Neural cell (in vitro differentiated cells): Measurements from ENCODE around the gene DPP6. TPM values are rescaled to one million over a fixed set of nuclear protein-coding genes. Genes with fewer than 3 reads are reported as not detected.

Source experiments
- H2AFZ ChIP-seq: fragments of 200-600, 300-800 bp; sonication (generic), shearing (Covaris generic); 2 replicates; pipeline ENCODE4 v1.6.0; 2014; ENCODE audit warnings: low read depth, mild to moderate bottlenecking, antibody characterized with exemption, low read length, moderate library complexity
- H3F3A ChIP-seq: fragments of 200-600 bp; shearing (Covaris generic); 2 replicates; pipeline ENCODE4 v1.6.1; 2016; ENCODE audit warnings: mild to moderate bottlenecking, moderate library complexity, mixed read lengths, antibody characterized with exemption, low read length; ENCODE audit not compliant: insufficient read depth, poor library complexity, severe bottlenecking
- H3K27ac ChIP-seq: fragments of 200-600, 300-800 bp; sonication (generic), shearing (Covaris generic); 2 replicates; pipeline ENCODE4 v1.5.1; 2014; ENCODE audit warnings: mild to moderate bottlenecking, low read length, moderate library complexity
- H3K27me3 ChIP-seq: fragments of 300-800, 200-600 bp; sonication (generic), shearing (Covaris generic); 2 replicates; pipeline ENCODE4 v1.6.0; 2014; ENCODE audit warnings: mild to moderate bottlenecking, low read depth, low read length, moderate library complexity; ENCODE audit not compliant: insufficient read depth
- H3K36me3 ChIP-seq: fragments of 300-800, 200-600 bp; sonication (generic), shearing (Covaris generic); 2 replicates; pipeline ENCODE4 v1.5.1; 2014; ENCODE audit warnings: mild to moderate bottlenecking, antibody characterized with exemption, low read length, moderate library complexity; ENCODE audit not compliant: insufficient read depth
- H3K4me2 ChIP-seq: fragments of 300-800, 200-600 bp; sonication (generic), shearing (Covaris generic); 2 replicates; pipeline ENCODE4 v1.6.0; 2014; ENCODE audit warnings: mild to moderate bottlenecking, low read length
- H3K4me3 ChIP-seq: fragments of 300-800, 200-600 bp; sonication (generic), shearing (Covaris generic); 2 replicates; pipeline ENCODE4 v1.5.1; 2014; ENCODE audit warnings: mild to moderate bottlenecking, low read length, moderate library complexity
- H3K79me2 ChIP-seq: fragments of 200-600 bp; shearing (Covaris generic); replicated peaks from 2 replicates; pipeline ENCODE4 v1.6.0; 2014; ENCODE audit warnings: mild to moderate bottlenecking, low read length, moderate library complexity; ENCODE audit not compliant: insufficient read depth
- H3K9ac ChIP-seq: fragments of 300-800, 200-600 bp; sonication (generic), shearing (Covaris generic); 2 replicates; pipeline ENCODE4 v1.6.1; 2016; ENCODE audit warnings: mild to moderate bottlenecking, low read length, mixed read lengths
- H3K9me2 ChIP-seq: fragments of 200-600 bp; shearing (Covaris generic); 2 replicates; pipeline ENCODE4 v1.6.1; 2016; ENCODE audit warnings: mild to moderate bottlenecking, low read length, mixed read lengths; ENCODE audit not compliant: insufficient read depth
- H3K9me3 ChIP-seq: fragments of 200-600, 300-800 bp; sonication (generic), shearing (Covaris generic); 2 replicates; pipeline ENCODE4 v1.6.1; 2016; ENCODE audit warnings: mild to moderate bottlenecking, mixed run types, low read length, moderate library complexity, mixed read lengths
- H4K20me1 ChIP-seq: fragments of 200-600 bp; shearing (Covaris generic); 2 replicates; pipeline ENCODE4 v1.6.1; 2016; ENCODE audit warnings: mild to moderate bottlenecking, mixed run types; ENCODE audit not compliant: insufficient read depth
- CTCF ChIP-seq: fragments of 450-650 bp; IDR thresholded peaks from 2 replicates; pipeline ENCODE4 v1.5.1; 2014; ENCODE audit warnings: antibody characterized with exemption, mild to moderate bottlenecking, moderate library complexity; ENCODE audit not compliant: poor library complexity, severe bottlenecking
- EP300 ChIP-seq: fragments of 450-650 bp; conservative IDR thresholded peaks from 2 replicates; pipeline ENCODE4 v1.6.1; 2014; ENCODE audit warnings: antibody characterized with exemption, mild to moderate bottlenecking, moderate library complexity; ENCODE audit not compliant: poor library complexity, severe bottlenecking
- EZH2 ChIP-seq: fragments of 200-600, 300-800 bp; shearing (Covaris generic), sonication (generic); IDR thresholded peaks from 2 replicates; pipeline ENCODE4 v1.6.1; 2014; ENCODE audit warnings: antibody characterized with exemption, low read length, borderline replicate concordance, mild to moderate bottlenecking; ENCODE audit not compliant: insufficient read depth, poor library complexity, severe bottlenecking
- MXI1 ChIP-seq: fragments of 450-650 bp; conservative IDR thresholded peaks from 2 replicates; pipeline ENCODE4 v1.6.1; 2014; ENCODE audit warnings: antibody characterized with exemption, mild to moderate bottlenecking; ENCODE audit not compliant: poor library complexity, severe bottlenecking
- POLR2AphosphoS5 ChIP-seq: IDR thresholded peaks from 2 replicates; pipeline ENCODE4 v1.6.1; 2012
- REST ChIP-seq: IDR thresholded peaks from 2 replicates; pipeline ENCODE4 v1.6.1; 2012; ENCODE audit warnings: borderline replicate concordance
- SMC3 ChIP-seq: fragments of 450-650 bp; conservative IDR thresholded peaks from 2 replicates; pipeline ENCODE4 v1.6.1; 2014; ENCODE audit warnings: antibody characterized with exemption, mild to moderate bottlenecking, moderate library complexity; ENCODE audit not compliant: poor library complexity
- polyA plus RNA-seq: library from polyadenylated mRNA; depleted of rRNA; stranded (reverse); fragments of >200 nt; gene quantifications from 2 replicates; pipeline ENCODE4 v1.2.3, GENCODE V29; 2014

DPP6 gene
- polyA plus RNA-seq, 1 donor from 2014 or later: 20.4 TPM

GRCh38 chr7:154652564-154652963 is 600.4 kb downstream of the DPP6 start:
- TF ChIP-seq EZH2 (no peak), SMC3 (no peak), POLR2AphosphoS5 (no peak), CTCF (no peak), EP300 (no peak), MXI1 (no peak)
- no peaks in the 10 kb centered on the region for H3F3A ChIP-seq
- H3K4me2 ChIP-seq: no peak overlapping the region
- H4K20me1 ChIP-seq: no peaks in the 10 kb centered on the region
- no peaks in the 10 kb centered on the region for H3K36me3 ChIP-seq
- no peak overlapping the region for H3K4me3 ChIP-seq
- peaks cover 12% of the 10 kb centered on the region for H3K9me3 ChIP-seq
- H3K79me2 ChIP-seq: no peaks in the 10 kb centered on the region
- H3K9me2 ChIP-seq: no peaks in the 10 kb centered on the region
- H3K27me3 ChIP-seq: no peaks in the 10 kb centered on the region
- no peak overlapping the region for H3K9ac ChIP-seq
- H3K27ac ChIP-seq: no peak overlapping the region
- no peak overlapping the region for H2AFZ ChIP-seq

- peaks cover 12% of the 10 kb centered on the region for H3K9me3 ChIP-seq
- H3K4me2 ChIP-seq: no peak overlapping the region
- no peak overlapping the region for H2AFZ ChIP-seq
- no peak overlapping the region for H3K9ac ChIP-seq
- no peak overlapping the region for H3K27ac ChIP-seq
- no peaks in the 10 kb centered on the region for H3K27me3 ChIP-seq
- no peaks in the 10 kb centered on the region for H3K36me3 ChIP-seq
- no peaks in the 10 kb centered on the region for H4K20me1 ChIP-seq
- H3K79me2 ChIP-seq: no peaks in the 10 kb centered on the region
- H3K4me3 ChIP-seq: no peak overlapping the region
- TF ChIP-seq EP300 (peak; percentile 64), MXI1 (no peak)
- no peaks in the 10 kb centered on the region for H3K9me2 ChIP-seq
- H3F3A ChIP-seq: no peaks in the 10 kb centered on the region
Observed at GRCh38 chr7:154653281-154653680, 601.1 kb downstream of the DPP6 start.

GRCh38 chr7:154656618-154657017 is 604.4 kb downstream of the DPP6 start:
- no peak overlapping the region for H3K4me2 ChIP-seq
- no peaks in the 10 kb centered on the region for H3K9me2 ChIP-seq
- no peaks in the 10 kb centered on the region for H3K36me3 ChIP-seq
- no peak overlapping the region for H2AFZ ChIP-seq
- no peaks in the 10 kb centered on the region for H3F3A ChIP-seq
- no peaks in the 10 kb centered on the region for H4K20me1 ChIP-seq
- H3K9me3 ChIP-seq: peaks cover 6% of the 10 kb centered on the region
- no peaks in the 10 kb centered on the region for H3K27me3 ChIP-seq
- no peak overlapping the region for H3K9ac ChIP-seq
- no peak overlapping the region for H3K27ac ChIP-seq
- no peak overlapping the region for H3K4me3 ChIP-seq
- TF ChIP-seq SMC3 (no peak), REST (no peak)
- no peaks in the 10 kb centered on the region for H3K79me2 ChIP-seq
